Liver (tissue), 9 donors: Measurements from ENCODE around the gene RHNO1. TPM values are rescaled to one million over a fixed set of nuclear protein-coding genes. Genes with fewer than 3 reads are reported as not detected.

Source experiments
- DNase-seq: peaks from one replicate; pipeline ENCODE4 v3.0.0-alpha.2; 2017; ENCODE audit warnings: low spot score
- H3K27ac ChIP-seq, 2 donors: one replicate each; pipeline ENCODE4 v1.7.0; 2013; ENCODE audit warnings: inconsistent platforms in 2 of 2, low read length in 2 of 2, control low read depth in 1 of 2, low read depth in 1 of 2, mild to moderate bottlenecking in 1 of 2
- H3K27me3 ChIP-seq, 4 donors: one replicate each; pipeline versions ENCODE4 v1.6.1 to v1.7.0; 2013; ENCODE audit warnings: low read length in 3 of 4, inconsistent platforms in 1 of 4, mild to moderate bottlenecking in 1 of 4, moderate library complexity in 1 of 4; ENCODE audit not compliant: control insufficient read depth in 4 of 4, insufficient read depth in 4 of 4
- H3K36me3 ChIP-seq, 4 donors: one replicate each; pipeline versions ENCODE4 v1.6.1 to v1.7.0; 2013; ENCODE audit warnings: low read length in 3 of 4, mild to moderate bottlenecking in 3 of 4, low read depth in 1 of 4, moderate library complexity in 1 of 4; ENCODE audit not compliant: control insufficient read depth in 4 of 4, insufficient read depth in 3 of 4
- H3K4me1 ChIP-seq, 4 donors: one replicate each; pipeline versions ENCODE4 v1.6.1 to v1.7.0; 2013; ENCODE audit warnings: low read length in 3 of 4, mild to moderate bottlenecking in 3 of 4, moderate library complexity in 1 of 4; ENCODE audit not compliant: control insufficient read depth in 4 of 4, insufficient read depth in 4 of 4
- H3K4me3 ChIP-seq, 3 donors: one replicate each; pipeline versions ENCODE4 v1.6.1 to v1.7.0; 2013; ENCODE audit warnings: low read length in 3 of 3, control low read depth in 1 of 3, low read depth in 1 of 3, mild to moderate bottlenecking in 1 of 3
- H3K9ac ChIP-seq, 2 donors: one replicate each; pipeline ENCODE4 v1.7.0; 2013; ENCODE audit warnings: low read length in 2 of 2, mild to moderate bottlenecking in 2 of 2, moderate library complexity in 2 of 2, control low read depth in 1 of 2, low read depth in 1 of 2
- H3K9me3 ChIP-seq, 4 donors: one replicate each; pipeline versions ENCODE4 v1.6.1 to v1.7.0; 2013; ENCODE audit warnings: low read length in 3 of 4; ENCODE audit not compliant: control insufficient read depth in 4 of 4
- EGR1 ChIP-seq, 2 donors: IDR thresholded peaks; 2 replicates each; pipeline ENCODE4 v1.6.1; 2016 to 2018; ENCODE audit warnings: antibody characterized with exemption in 2 of 2, low read depth in 2 of 2
- FOXA1 ChIP-seq: IDR thresholded peaks from 2 replicates; pipeline ENCODE4 v1.6.1; 2016; ENCODE audit warnings: antibody characterized with exemption
- HNF4A ChIP-seq, 2 donors: conservative IDR thresholded peaks; 2 replicates each; pipeline ENCODE4 v1.6.1; 2016; ENCODE audit warnings: antibody characterized with exemption in 2 of 2, mild to moderate bottlenecking in 2 of 2
- JUND ChIP-seq, 2 donors: IDR thresholded peaks; 2 replicates each; pipeline ENCODE4 v1.6.1; 2016; ENCODE audit warnings: antibody characterized with exemption in 2 of 2
- MAX ChIP-seq: IDR thresholded peaks from 2 replicates; pipeline ENCODE4 v1.6.1; 2016; ENCODE audit warnings: antibody characterized with exemption
- NR2F2 ChIP-seq: IDR thresholded peaks from 2 replicates; pipeline ENCODE4 v1.6.1; 2016; ENCODE audit warnings: antibody characterized with exemption
- RAD21 ChIP-seq, 2 donors: IDR thresholded peaks; 2 replicates each; pipeline ENCODE4 v1.6.1; 2016; ENCODE audit warnings: antibody characterized with exemption in 2 of 2, mild to moderate bottlenecking in 2 of 2
- RXRA ChIP-seq, 2 donors: IDR thresholded peaks; 2 replicates each; pipeline ENCODE4 v1.6.1; 2017 to 2018; ENCODE audit warnings: antibody characterized with exemption in 2 of 2, mild to moderate bottlenecking in 1 of 2
- SP1 ChIP-seq: IDR thresholded peaks from 2 replicates; pipeline ENCODE4 v1.6.1; 2018; ENCODE audit warnings: antibody characterized with exemption, mild to moderate bottlenecking
- YY1 ChIP-seq: IDR thresholded peaks from 2 replicates; pipeline ENCODE4 v1.6.1; 2016; ENCODE audit warnings: antibody characterized with exemption, mild to moderate bottlenecking
- WGBS: extraction: QIAGEN DNeasy Blood & Tissue Kit; methylation state at CpG from one replicate; pipeline ENCODE4 v1.1.7; 2013; 5-methylcytosine and 5-hydroxymethylcytosine counted together
- polyA plus RNA-seq, 2 donors: library from polyadenylated mRNA; stranded (reverse) in 1 of 2; unstranded in 1 of 2; fragments of 200-250 nt in 1 of 2; fragments of >200 nt in 1 of 2; fragmentation: Nextera tagmentation in 1 of 2; extraction: Ambion mirVana in 1 of 2; gene quantifications; one replicate each; pipeline versions ENCODE4 v1.2.1 to v1.2.3, GENCODE V29; 2013 to 2015
- total RNA-seq, 2 donors: library from RNA; depleted of rRNA; stranded (reverse); fragments of >200 nt; gene quantifications; one replicate each; pipeline ENCODE4 v1.2.3, GENCODE V29; 2014
- donor health status: healthy.
- donor health status: healthy.
- donor health status: healthy.
- donor health status: healthy.
- donor health status: healthy.

RHNO1 gene
- total and polyA plus RNA-seq, 4 donors, result 1.4 to 14.5 (median 2.8) TPM

GRCh38 chr12:2936301-2936700 lies 59.3 kb downstream of the RHNO1 start (continued):
- TF ChIP-seq MAX (no peak), EGR1 (IDR thresholded peaks at IDR 0.05; ENCODE audit: low read depth in 2 of 2) (no peak), JUND (IDR thresholded peaks at IDR 0.05) (no peak), FOXA1 (no peak), NR2F2 (no peak), YY1 (no peak), RXRA (IDR thresholded peaks at IDR 0.05) (no peak)

- no peak overlapping the region for H3K9ac ChIP-seq
- WGBS, result 88% methylated on average over 3 of the region's 3 CpGs
- no peak overlapping the region for H3K27ac ChIP-seq
- H3K9me3 ChIP-seq, result no peaks in the 10 kb centered on the region
- no peak for DNase-seq
- H3K4me1 ChIP-seq, result no peaks in the 10 kb centered on the region
- TF ChIP-seq SP1, result no peak
- no peak for TF ChIP-seq MAX
- no peak for TF ChIP-seq HNF4A (conservative IDR thresholded peaks at IDR 0.05)
- no peak for TF ChIP-seq RXRA (IDR thresholded peaks at IDR 0.05)
- no peak for TF ChIP-seq RAD21 (IDR thresholded peaks at IDR 0.05)
- no peak for TF ChIP-seq FOXA1
- H3K36me3 ChIP-seq, result peaks cover 7 to 36% (median 14%) of the 10 kb centered on the region in 4 donors
- no peaks in the 10 kb centered on the region for H3K27me3 ChIP-seq
- H3K4me3 ChIP-seq, result no peak overlapping the region
These were observed 60.5 kb downstream of the RHNO1 start for GRCh38 chr12:2937500-2937899.

Other genes starting within 250 kb of the RHNO1 start
- gene FKBP4, start 82.3 kb upstream of the RHNO1 start, total RNA-seq, result 10 to 100 TPM; 29.9 to 38.7 TPM
- gene FKBP4, start 82.3 kb upstream of the RHNO1 start, polyA plus RNA-seq, result 10 to 100 TPM; 21.3 to 33.3 TPM
- 10 to 100 TPM in 1 of 2 donors, 1 to 10 TPM in 1; 9.3 to 26.3 TPM for gene ITFG2, start 64.6 kb upstream of the RHNO1 start, total RNA-seq
- 10 to 100 TPM in 1 of 2 donors, 1 to 10 TPM in 1; 7.5 to 13.4 TPM for gene ITFG2, start 64.6 kb upstream of the RHNO1 start, polyA plus RNA-seq
- under 1 TPM; 0.19 to 0.25 TPM for gene NRIP2, start 42.2 kb upstream of the RHNO1 start, total RNA-seq
- gene NRIP2, start 42.2 kb upstream of the RHNO1 start, polyA plus RNA-seq, result under 1 TPM; 0.21 to 0.46 TPM
- not detected for gene TEX52, start 20.2 kb upstream of the RHNO1 start, total RNA-seq
- gene TEX52, start 20.2 kb upstream of the RHNO1 start, polyA plus RNA-seq, result not detected
- 10 to 100 TPM in 1 of 2 donors, not detected in 1; 10.3 TPM for gene FOXM1, start within 50 bp of the RHNO1 start, total RNA-seq
- 1 to 10 TPM in 1 of 2 donors, under 1 TPM in 1; 0.81 to 4.6 TPM for gene FOXM1, start within 50 bp of the RHNO1 start, polyA plus RNA-seq
- 1 to 10 TPM; 3.2 to 4.8 TPM for gene TULP3, start 13.7 kb downstream of the RHNO1 start, total RNA-seq
- gene TULP3, start 13.7 kb downstream of the RHNO1 start, polyA plus RNA-seq, result 1 to 10 TPM; 3.2 to 4.2 TPM
- 1 to 10 TPM; 2.5 to 3.1 TPM for gene TEAD4, start 82.2 kb downstream of the RHNO1 start, total RNA-seq
- 1 to 10 TPM in 1 of 2 donors, under 1 TPM in 1; 0.79 to 3.8 TPM for gene TEAD4, start 82.2 kb downstream of the RHNO1 start, polyA plus RNA-seq
- 10 to 100 TPM; 29.0 to 62.9 TPM for gene TSPAN9, start 200.2 kb downstream of the RHNO1 start, total RNA-seq
- gene TSPAN9, start 200.2 kb downstream of the RHNO1 start, polyA plus RNA-seq, result 10 to 100 TPM; 17.4 to 39.3 TPM